Activated B cell treated with CpG ODN at 0.5 μM for 24 hours (primary cell): ENCODE data around the gene RANBP17. TPM values are rescaled to one million over a fixed set of nuclear protein-coding genes. Genes with fewer than 3 reads are reported as not detected.

ENCODE experiments used
- ATAC-seq: fragments of 200-7000 bp; cut with Tn5 transposase; one replicate; pipeline ENCODE4 v1.10.0; 2021; ENCODE audit warnings: low read depth, mild to moderate bottlenecking, moderate library complexity
- CTCF ChIA-PET: fragments of 350-600 bp; sonication (Branson Sonifier 250); formaldehyde crosslinking; loops from one replicate; lab custom pipeline; 2021; ENCODE audit warnings: antibody characterized with exemption; lab: Charles Lee
- POLR2A ChIA-PET: fragments of 350-600 bp; sonication (Branson Sonifier 250); formaldehyde crosslinking; loops from one replicate; lab custom pipeline; 2021; ENCODE audit warnings: antibody characterized with exemption; lab: Charles Lee
- DNase-seq: peaks from one replicate; pipeline ENCODE4 v3.0.0; 2022
- H3K27ac Mint-ChIP-seq: one replicate; pipeline ENCODE4 v1.8.0; 2020; ENCODE audit warnings: mixed read lengths
- H3K27me3 Mint-ChIP-seq: one replicate; pipeline ENCODE4 v1.8.0; 2021; ENCODE audit warnings: mixed read lengths
- H3K36me3 Mint-ChIP-seq: one replicate; pipeline ENCODE4 v1.8.0; 2021; ENCODE audit warnings: low read depth, mixed read lengths
- H3K4me1 Mint-ChIP-seq: one replicate; pipeline ENCODE4 v1.8.0; 2021; ENCODE audit warnings: mixed read lengths
- H3K4me3 Mint-ChIP-seq: one replicate; pipeline ENCODE4 v1.8.0; 2020; ENCODE audit warnings: mild to moderate bottlenecking, mixed read lengths
- H3K9me3 Mint-ChIP-seq: one replicate; pipeline ENCODE4 v1.8.0; 2020; ENCODE audit warnings: mixed read lengths
- CTCF ChIP-seq: fragments of 200-600 bp; IDR thresholded peaks from one replicate; pipeline ENCODE4 v1.8.0; 2022; ENCODE audit warnings: antibody characterized with exemption, mild to moderate bottlenecking
- intact Hi-C: fragments of 100-400 bp; cut with micrococcal nuclease; formaldehyde crosslinking; loops from one replicate; pipeline ENCODE4 v1.15.1; 2024
- total RNA-seq: library from RNA; stranded (reverse); gene quantifications from 2 replicates; pipeline ENCODE4 v1.2.3, GENCODE V29; 2022

The RANBP17 gene
- total RNA-seq, 1 donor from 2014 or later: not detected

- ATAC-seq (no peak), DNase-seq (no peak)
- ChIA-PET CTCF (no interaction called here), POLR2A (no interaction called here)
- Mint-ChIP-seq H3K27ac (no peak overlapping the region), H3K27me3 (peaks cover 56% of the 10 kb centered on the region), H3K4me1 (peaks cover 6% of the 10 kb centered on the region), H3K9me3 (no peaks in the 10 kb centered on the region), H3K4me3 (no peak overlapping the region), H3K36me3 (no peaks in the 10 kb centered on the region)
- TF ChIP-seq CTCF: no peak
- intact Hi-C loops: no loop called here
Measured at GRCh38 chr5:171307789-171308452, 446.1 kb downstream of the RANBP17 start.

- ChIA-PET POLR2A (interaction anchor here (1.5 kb wide), 1 partner anchor 79 kb away, joined by 5 read pairs; the partner anchor contains the start of gene NPM1), CTCF (no interaction called here)
- Mint-ChIP-seq H3K4me3 (no peak within 1 kb of the TSS), H3K36me3 (no peaks in the 10 kb centered on the region), H3K4me1 (peaks cover 12% of the 10 kb centered on the region), H3K9me3 (no peaks in the 10 kb centered on the region), H3K27me3 (peaks cover 61% of the 10 kb centered on the region), H3K27ac (no peak within 1 kb of the TSS)
- intact Hi-C loops: no loop called here
- no peak for TF ChIP-seq CTCF
- DNase-seq (no peak), ATAC-seq (no peak)
Measured at GRCh38 chr5:171308453-171309275, 446.8 kb downstream of the RANBP17 start, which contains the start of gene TLX3. TSS of gene TLX3 (plus strand) at chr5:171309248. CDS start at chr5:171309366, 118 bp downstream.

- peaks cover 17% of the 10 kb centered on the region for H3K4me1 Mint-ChIP-seq
- CTCF ChIA-PET: no interaction called here
- TF ChIP-seq CTCF: no peak
- POLR2A ChIA-PET: interaction anchor here (1.5 kb wide), 1 partner anchor 78 kb away, joined by 5 read pairs; the partner anchor contains the start of gene NPM1
- H3K27ac Mint-ChIP-seq: no peak overlapping the region
- no peaks in the 10 kb centered on the region for H3K36me3 Mint-ChIP-seq
- ATAC-seq (no peak), DNase-seq (no peak)
- peaks cover 60% of the 10 kb centered on the region for H3K27me3 Mint-ChIP-seq
- H3K4me3 Mint-ChIP-seq: no peak overlapping the region
- intact Hi-C loops: loop anchor here (5.0 kb wide), 1 partner anchor 1928 kb away; the partner anchor contains the start of gene NKX2-5
- no peaks in the 10 kb centered on the region for H3K9me3 Mint-ChIP-seq
Measured at GRCh38 chr5:171309276-171310211, 447.7 kb downstream of the RANBP17 start.

- Mint-ChIP-seq H3K4me3 (no peak overlapping the region), H3K27ac (no peak overlapping the region), H3K36me3 (no peaks in the 10 kb centered on the region), H3K27me3 (peaks cover 54% of the 10 kb centered on the region), H3K9me3 (no peaks in the 10 kb centered on the region), H3K4me1 (peaks cover 17% of the 10 kb centered on the region)
- intact Hi-C loops: loop anchor here (5.0 kb wide), 1 partner anchor 1927 kb away; the partner anchor contains the start of gene NKX2-5
- DNase-seq: no peak
- ATAC-seq: no peak
- TF ChIP-seq CTCF: no peak
- POLR2A ChIA-PET: no interaction called here
- CTCF ChIA-PET: no interaction called here
Measured at GRCh38 chr5:171310212-171310818, 448.5 kb downstream of the RANBP17 start.
